ENCODE results near the gene S100A9.

DNA sequence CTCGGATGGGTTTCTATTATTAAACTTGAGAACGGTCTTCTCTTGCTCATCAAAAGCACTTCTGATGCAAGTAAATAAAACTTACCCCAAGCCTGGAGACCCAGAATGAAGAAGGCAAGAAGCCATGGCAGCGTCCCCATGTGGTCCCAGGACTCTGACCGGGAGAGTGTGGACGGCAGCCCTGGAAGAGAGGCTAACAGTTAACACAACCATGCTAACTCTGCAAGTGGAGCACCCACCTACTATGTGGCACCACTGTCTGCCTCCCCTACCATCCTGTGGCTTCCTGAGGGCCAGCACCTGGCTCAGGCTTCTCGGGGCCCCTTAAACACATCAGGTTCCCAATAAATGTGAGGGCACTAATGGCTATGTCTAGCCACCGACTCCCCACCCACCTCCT, 47.1 kb upstream of the S100A9 start:
- TF ChIP-seq ZNF184 (tag by site-specific recombination; IDR thresholded peaks at IDR 0.05) (no peak), ZNF112 (tag by site-specific recombination; IDR thresholded peaks at IDR 0.05) (no peak), TCF7L2 (IDR thresholded peaks at IDR 0.05; ENCODE audit: borderline replicate concordance, low read depth, low read length) (no peak), ZNF24 (tag by site-specific recombination; IDR thresholded peaks at IDR 0.05) (no peak), ZNF501 (tag by site-specific recombination; IDR thresholded peaks at IDR 0.05) (no peak), ZNF239 (tag by site-specific recombination; IDR thresholded peaks at IDR 0.05) (no peak)
- TF ChIP-seq, protein P1, sequence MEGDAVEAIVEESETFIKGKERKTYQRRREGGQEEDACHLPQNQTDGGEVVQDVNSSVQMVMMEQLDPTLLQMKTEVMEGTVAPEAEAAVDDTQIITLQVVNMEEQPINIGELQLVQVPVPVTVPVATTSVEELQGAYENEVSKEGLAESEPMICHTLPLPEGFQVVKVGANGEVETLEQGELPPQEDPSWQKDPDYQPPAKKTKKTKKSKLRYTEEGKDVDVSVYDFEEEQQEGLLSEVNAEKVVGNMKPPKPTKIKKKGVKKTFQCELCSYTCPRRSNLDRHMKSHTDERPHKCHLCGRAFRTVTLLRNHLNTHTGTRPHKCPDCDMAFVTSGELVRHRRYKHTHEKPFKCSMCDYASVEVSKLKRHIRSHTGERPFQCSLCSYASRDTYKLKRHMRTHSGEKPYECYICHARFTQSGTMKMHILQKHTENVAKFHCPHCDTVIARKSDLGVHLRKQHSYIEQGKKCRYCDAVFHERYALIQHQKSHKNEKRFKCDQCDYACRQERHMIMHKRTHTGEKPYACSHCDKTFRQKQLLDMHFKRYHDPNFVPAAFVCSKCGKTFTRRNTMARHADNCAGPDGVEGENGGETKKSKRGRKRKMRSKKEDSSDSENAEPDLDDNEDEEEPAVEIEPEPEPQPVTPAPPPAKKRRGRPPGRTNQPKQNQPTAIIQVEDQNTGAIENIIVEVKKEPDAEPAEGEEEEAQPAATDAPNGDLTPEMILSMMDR (tag by site-specific recombination; IDR thresholded peaks at IDR 0.05): no peak
- TF ChIP-seq, protein P2, sequence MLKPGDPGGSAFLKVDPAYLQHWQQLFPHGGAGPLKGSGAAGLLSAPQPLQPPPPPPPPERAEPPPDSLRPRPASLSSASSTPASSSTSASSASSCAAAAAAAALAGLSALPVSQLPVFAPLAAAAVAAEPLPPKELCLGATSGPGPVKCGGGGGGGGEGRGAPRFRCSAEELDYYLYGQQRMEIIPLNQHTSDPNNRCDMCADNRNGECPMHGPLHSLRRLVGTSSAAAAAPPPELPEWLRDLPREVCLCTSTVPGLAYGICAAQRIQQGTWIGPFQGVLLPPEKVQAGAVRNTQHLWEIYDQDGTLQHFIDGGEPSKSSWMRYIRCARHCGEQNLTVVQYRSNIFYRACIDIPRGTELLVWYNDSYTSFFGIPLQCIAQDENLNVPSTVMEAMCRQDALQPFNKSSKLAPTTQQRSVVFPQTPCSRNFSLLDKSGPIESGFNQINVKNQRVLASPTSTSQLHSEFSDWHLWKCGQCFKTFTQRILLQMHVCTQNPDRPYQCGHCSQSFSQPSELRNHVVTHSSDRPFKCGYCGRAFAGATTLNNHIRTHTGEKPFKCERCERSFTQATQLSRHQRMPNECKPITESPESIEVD (tag by site-specific recombination; IDR thresholded peaks at IDR 0.05): no peak
- TF ChIP-seq, protein P3, sequence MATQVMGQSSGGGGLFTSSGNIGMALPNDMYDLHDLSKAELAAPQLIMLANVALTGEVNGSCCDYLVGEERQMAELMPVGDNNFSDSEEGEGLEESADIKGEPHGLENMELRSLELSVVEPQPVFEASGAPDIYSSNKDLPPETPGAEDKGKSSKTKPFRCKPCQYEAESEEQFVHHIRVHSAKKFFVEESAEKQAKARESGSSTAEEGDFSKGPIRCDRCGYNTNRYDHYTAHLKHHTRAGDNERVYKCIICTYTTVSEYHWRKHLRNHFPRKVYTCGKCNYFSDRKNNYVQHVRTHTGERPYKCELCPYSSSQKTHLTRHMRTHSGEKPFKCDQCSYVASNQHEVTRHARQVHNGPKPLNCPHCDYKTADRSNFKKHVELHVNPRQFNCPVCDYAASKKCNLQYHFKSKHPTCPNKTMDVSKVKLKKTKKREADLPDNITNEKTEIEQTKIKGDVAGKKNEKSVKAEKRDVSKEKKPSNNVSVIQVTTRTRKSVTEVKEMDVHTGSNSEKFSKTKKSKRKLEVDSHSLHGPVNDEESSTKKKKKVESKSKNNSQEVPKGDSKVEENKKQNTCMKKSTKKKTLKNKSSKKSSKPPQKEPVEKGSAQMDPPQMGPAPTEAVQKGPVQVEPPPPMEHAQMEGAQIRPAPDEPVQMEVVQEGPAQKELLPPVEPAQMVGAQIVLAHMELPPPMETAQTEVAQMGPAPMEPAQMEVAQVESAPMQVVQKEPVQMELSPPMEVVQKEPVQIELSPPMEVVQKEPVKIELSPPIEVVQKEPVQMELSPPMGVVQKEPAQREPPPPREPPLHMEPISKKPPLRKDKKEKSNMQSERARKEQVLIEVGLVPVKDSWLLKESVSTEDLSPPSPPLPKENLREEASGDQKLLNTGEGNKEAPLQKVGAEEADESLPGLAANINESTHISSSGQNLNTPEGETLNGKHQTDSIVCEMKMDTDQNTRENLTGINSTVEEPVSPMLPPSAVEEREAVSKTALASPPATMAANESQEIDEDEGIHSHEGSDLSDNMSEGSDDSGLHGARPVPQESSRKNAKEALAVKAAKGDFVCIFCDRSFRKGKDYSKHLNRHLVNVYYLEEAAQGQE (tag by site-specific recombination; IDR thresholded peaks at IDR 0.05): no peak
- TF ChIP-seq, protein P4, sequence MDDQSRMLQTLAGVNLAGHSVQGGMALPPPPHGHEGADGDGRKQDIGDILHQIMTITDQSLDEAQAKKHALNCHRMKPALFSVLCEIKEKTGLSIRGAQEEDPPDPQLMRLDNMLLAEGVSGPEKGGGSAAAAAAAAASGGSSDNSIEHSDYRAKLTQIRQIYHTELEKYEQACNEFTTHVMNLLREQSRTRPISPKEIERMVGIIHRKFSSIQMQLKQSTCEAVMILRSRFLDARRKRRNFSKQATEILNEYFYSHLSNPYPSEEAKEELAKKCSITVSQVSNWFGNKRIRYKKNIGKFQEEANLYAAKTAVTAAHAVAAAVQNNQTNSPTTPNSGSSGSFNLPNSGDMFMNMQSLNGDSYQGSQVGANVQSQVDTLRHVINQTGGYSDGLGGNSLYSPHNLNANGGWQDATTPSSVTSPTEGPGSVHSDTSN (CRISPR knock-in tag; IDR thresholded peaks at IDR 0.05): no peak
